Glutamatergic neuron (in vitro differentiated cells): ENCODE results near the gene RBM19. TPM values are rescaled to one million over a fixed set of nuclear protein-coding genes. Genes with fewer than 3 reads are reported as not detected.

Experiments
- DNase-seq: peaks from one replicate; pipeline ENCODE4 v3.0.0; 2022
- H3K27ac Mint-ChIP-seq: one replicate; pipeline ENCODE4 v1.8.0; 2020; ENCODE audit warnings: mild to moderate bottlenecking, mixed read lengths, inconsistent platforms; ENCODE audit not compliant: unreplicated experiment
- H3K27me3 Mint-ChIP-seq: one replicate; pipeline ENCODE4 v1.8.0; 2020; ENCODE audit warnings: mild to moderate bottlenecking, moderate library complexity, mixed read lengths, inconsistent platforms; ENCODE audit not compliant: unreplicated experiment
- H3K36me3 Mint-ChIP-seq: one replicate; pipeline ENCODE4 v1.8.0; 2020; ENCODE audit warnings: mild to moderate bottlenecking, mixed read lengths, inconsistent platforms; ENCODE audit not compliant: unreplicated experiment
- H3K4me1 Mint-ChIP-seq: one replicate; pipeline ENCODE4 v1.8.0; 2020; ENCODE audit warnings: mild to moderate bottlenecking, low read depth, mixed read lengths, inconsistent platforms; ENCODE audit not compliant: unreplicated experiment
- H3K4me3 Mint-ChIP-seq: one replicate; pipeline ENCODE4 v1.8.0; 2020; ENCODE audit warnings: mild to moderate bottlenecking, mixed read lengths, inconsistent platforms; ENCODE audit not compliant: unreplicated experiment
- H3K9me3 Mint-ChIP-seq: one replicate; pipeline ENCODE4 v1.8.0; 2020; ENCODE audit warnings: mild to moderate bottlenecking, moderate library complexity, mixed read lengths, inconsistent platforms; ENCODE audit not compliant: unreplicated experiment
- CTCF ChIP-seq: fragments of 200-600 bp; sonication (generic); IDR thresholded peaks from one replicate; pipeline ENCODE4 v1.5.0; 2021; ENCODE audit not compliant: partially characterized antibody, unreplicated experiment
- total RNA-seq: library from RNA; stranded (reverse); fragmentation: NEBNext Ultra II Directional; extraction: Animal tissue kit (Norgen Biotek cat#: 25700); gene quantifications from one replicate; pipeline ENCODE4 v1.2.1, GENCODE V29; 2021; ENCODE audit not compliant: unreplicated experiment

Gene RBM19
- total RNA-seq, 1 donor from 2014 or later, result 27.4 TPM

DNA sequence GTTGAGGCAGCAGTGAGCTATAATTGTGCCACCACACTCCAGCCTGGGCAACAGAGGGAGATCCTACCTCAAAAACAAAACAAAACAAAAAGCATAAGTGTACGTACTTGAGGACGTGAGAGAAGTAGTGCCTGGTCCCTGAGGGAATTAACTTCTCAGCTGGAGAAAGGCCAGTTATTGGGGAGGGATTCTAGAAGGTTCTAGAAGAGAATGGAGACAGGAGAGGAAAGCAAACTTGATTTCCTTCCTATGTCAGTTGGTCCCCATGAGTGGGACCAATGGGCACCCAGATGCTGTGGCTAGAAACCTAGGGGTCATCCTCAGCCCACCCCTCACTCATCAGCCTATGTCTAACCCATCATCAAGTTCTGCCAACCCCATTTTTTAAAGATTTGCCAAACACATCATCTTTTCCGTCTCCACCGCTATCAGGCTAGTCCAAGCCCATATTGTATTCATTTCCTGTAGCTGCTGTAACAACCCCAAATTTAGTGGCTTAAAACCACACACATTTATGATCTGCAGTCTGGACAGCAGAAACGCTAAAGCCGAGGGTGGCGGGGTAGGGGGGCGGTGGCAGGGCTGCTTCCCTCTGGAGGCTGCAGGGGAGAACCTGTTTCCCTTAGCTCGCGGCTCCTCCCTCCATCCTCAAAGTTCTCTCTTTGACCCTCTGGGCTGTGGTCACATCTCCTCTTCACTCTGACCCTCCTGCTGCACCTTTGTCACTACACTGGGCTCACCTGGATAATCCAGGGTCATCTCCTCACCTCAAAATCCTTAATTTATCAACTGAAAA, 7.2 kb upstream of the RBM19 start:
- no peak overlapping the region for H3K27ac Mint-ChIP-seq
- H3K4me3 Mint-ChIP-seq, result no peak overlapping the region
- H3K9me3 Mint-ChIP-seq, result no peaks in the 10 kb centered on the region
- no peaks in the 10 kb centered on the region for H3K36me3 Mint-ChIP-seq
- H3K4me1 Mint-ChIP-seq, result no peaks in the 10 kb centered on the region
- no peak for DNase-seq
- peaks cover 7% of the 10 kb centered on the region for H3K27me3 Mint-ChIP-seq
- TF ChIP-seq CTCF, result no peak

GRCh38 chr12:113971392-113971791, 5.3 kb upstream of the RBM19 start:
- DNase-seq, result no peak
- H3K36me3 Mint-ChIP-seq, result no peaks in the 10 kb centered on the region
- H3K4me1 Mint-ChIP-seq, result no peaks in the 10 kb centered on the region
- H3K27me3 Mint-ChIP-seq, result peaks cover 8% of the 10 kb centered on the region
- H3K27ac Mint-ChIP-seq, result no peak overlapping the region
- no peaks in the 10 kb centered on the region for H3K9me3 Mint-ChIP-seq
- no peak overlapping the region for H3K4me3 Mint-ChIP-seq
- TF ChIP-seq CTCF, result no peak

GRCh38 chr12:113970211-113970610, 4.1 kb upstream of the RBM19 start:
- H3K4me1 Mint-ChIP-seq, result no peaks in the 10 kb centered on the region
- no peak overlapping the region for H3K4me3 Mint-ChIP-seq
- no peak for DNase-seq
- H3K9me3 Mint-ChIP-seq, result peaks cover 3% of the 10 kb centered on the region
- no peak overlapping the region for H3K27ac Mint-ChIP-seq
- H3K36me3 Mint-ChIP-seq, result no peaks in the 10 kb centered on the region
- peaks cover 12% of the 10 kb centered on the region for H3K27me3 Mint-ChIP-seq
- TF ChIP-seq CTCF, result no peak

DNA sequence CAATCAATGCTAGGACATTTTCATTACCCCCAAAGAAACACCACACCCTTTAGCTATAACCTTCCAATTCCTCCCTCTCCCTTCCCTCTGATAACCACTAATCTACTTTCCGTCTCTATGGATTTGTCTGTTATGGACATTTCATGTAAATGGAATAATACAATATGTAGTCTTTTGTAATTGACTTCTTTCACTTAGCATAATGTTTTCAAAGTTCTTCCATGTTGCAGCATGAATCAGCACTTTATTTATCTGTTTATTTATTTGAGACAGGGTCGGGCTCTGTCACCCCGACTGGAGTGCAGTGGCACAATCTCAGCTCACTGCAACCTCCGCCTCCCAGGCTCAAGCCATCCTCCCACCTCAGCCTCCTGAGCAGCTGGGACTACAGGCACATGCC, 1.2 kb upstream of the RBM19 start:
- no peak overlapping the region for H3K27ac Mint-ChIP-seq
- peaks cover 3% of the 10 kb centered on the region for H3K9me3 Mint-ChIP-seq
- no peak for TF ChIP-seq CTCF

DNA sequence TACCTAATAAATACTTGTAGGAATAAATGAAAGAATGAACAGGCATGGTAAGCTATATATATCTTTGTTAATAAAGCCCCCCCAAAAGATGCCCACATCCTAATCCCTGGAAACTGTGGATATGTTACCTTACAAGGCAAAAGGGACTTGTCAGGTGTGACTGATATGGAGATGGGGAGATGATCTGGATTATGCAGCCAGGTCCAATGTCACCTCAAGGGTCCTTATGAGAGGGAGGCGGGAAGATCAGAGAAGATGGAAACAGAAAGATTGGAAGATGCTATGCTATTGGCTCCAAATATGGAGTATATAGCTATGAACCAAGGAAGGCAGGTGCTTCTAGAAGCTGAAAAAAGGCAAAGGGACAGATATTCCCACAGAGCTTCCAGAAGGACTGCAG, 3.4 kb downstream of the RBM19 start:
- H3K4me3 Mint-ChIP-seq, result no peak overlapping the region
- no peaks in the 10 kb centered on the region for H3K4me1 Mint-ChIP-seq
- H3K9me3 Mint-ChIP-seq, result peaks cover 3% of the 10 kb centered on the region
- no peaks in the 10 kb centered on the region for H3K36me3 Mint-ChIP-seq
- no peak overlapping the region for H3K27ac Mint-ChIP-seq
- DNase-seq, result no peak
- H3K27me3 Mint-ChIP-seq, result peaks cover 4% of the 10 kb centered on the region
- no peak for TF ChIP-seq CTCF

More for the DNA sequence above, 1.2 kb upstream of the RBM19 start:
- H3K27me3 Mint-ChIP-seq, result peaks cover 7% of the 10 kb centered on the region
- no peak for DNase-seq
- no peak overlapping the region for H3K4me3 Mint-ChIP-seq
- no peaks in the 10 kb centered on the region for H3K36me3 Mint-ChIP-seq
- no peaks in the 10 kb centered on the region for H3K4me1 Mint-ChIP-seq
